HFFc6 (cell line): ENCODE data around the gene PTPRD. TPM values are rescaled to one million over a fixed set of nuclear protein-coding genes. Genes with fewer than 3 reads are reported as not detected.

Experiments used
- DNase-seq: peaks from one replicate; pipeline ENCODE4 v3.0.0-alpha.2; 2018
- H3K27ac Mint-ChIP-seq: 2 replicates; pipeline ENCODE4 v1.8.0; 2020; ENCODE audit warnings: mild to moderate bottlenecking, mixed read lengths
- H3K27me3 Mint-ChIP-seq: 2 replicates; pipeline ENCODE4 v1.8.0; 2021; ENCODE audit warnings: mild to moderate bottlenecking, moderate library complexity, mixed read lengths; ENCODE audit not compliant: insufficient read depth
- H3K36me3 Mint-ChIP-seq: 2 replicates; pipeline ENCODE4 v1.8.0; 2021; ENCODE audit warnings: low read depth, mixed read lengths
- H3K4me1 Mint-ChIP-seq: 2 replicates; pipeline ENCODE4 v1.8.0; 2020; ENCODE audit warnings: low read depth, mixed read lengths
- H3K4me3 Mint-ChIP-seq: 2 replicates; pipeline ENCODE4 v1.8.0; 2020; ENCODE audit warnings: mild to moderate bottlenecking, moderate library complexity, mixed read lengths
- H3K9me3 Mint-ChIP-seq: 2 replicates; pipeline ENCODE4 v1.8.0; 2020; ENCODE audit warnings: mild to moderate bottlenecking, mixed read lengths
- CTCF ChIP-seq: fragments of 200-600 bp; sonication (generic); IDR thresholded peaks from 2 replicates; pipeline ENCODE4 v1.5.0; 2021; ENCODE audit warnings: antibody characterized with exemption, mild to moderate bottlenecking
- total RNA-seq, 6 experiments: library from RNA; stranded (reverse); fragmentation: NEBNext Ultra II Directional; extraction: Animal tissue kit (Norgen Biotek cat#: 25700); gene quantifications; 2 replicates in 1 of 6; 3 replicates in 5 of 6; pipeline ENCODE4 v1.2.3, GENCODE V29; 2021

The PTPRD gene
- total RNA-seq, 6 experiments from 2014 or later = not detected

GRCh38 chr9:9783211-9783610, 829.6 kb downstream of the PTPRD start:
- Mint-ChIP-seq H3K27ac (no peak overlapping the region), H3K27me3 (no peaks in the 10 kb centered on the region), H3K9me3 (peaks cover 8% of the 10 kb centered on the region), H3K4me3 (no peak overlapping the region), H3K36me3 (no peaks in the 10 kb centered on the region), H3K4me1 (no peaks in the 10 kb centered on the region)
- DNase-seq = no peak
- TF ChIP-seq CTCF = no peak

- no peak for DNase-seq
- no peak overlapping the region for H3K27ac Mint-ChIP-seq
- H3K4me3 Mint-ChIP-seq = no peak overlapping the region
- H3K9me3 Mint-ChIP-seq = peaks cover 25% of the 10 kb centered on the region
- no peaks in the 10 kb centered on the region for H3K36me3 Mint-ChIP-seq
- H3K4me1 Mint-ChIP-seq = no peaks in the 10 kb centered on the region
- no peaks in the 10 kb centered on the region; the same call in 1 of the 2 replicates for H3K27me3 Mint-ChIP-seq
- TF ChIP-seq CTCF = no peak
Measured at GRCh38 chr9:9778293-9778692, 834.5 kb downstream of the PTPRD start.

DNA sequence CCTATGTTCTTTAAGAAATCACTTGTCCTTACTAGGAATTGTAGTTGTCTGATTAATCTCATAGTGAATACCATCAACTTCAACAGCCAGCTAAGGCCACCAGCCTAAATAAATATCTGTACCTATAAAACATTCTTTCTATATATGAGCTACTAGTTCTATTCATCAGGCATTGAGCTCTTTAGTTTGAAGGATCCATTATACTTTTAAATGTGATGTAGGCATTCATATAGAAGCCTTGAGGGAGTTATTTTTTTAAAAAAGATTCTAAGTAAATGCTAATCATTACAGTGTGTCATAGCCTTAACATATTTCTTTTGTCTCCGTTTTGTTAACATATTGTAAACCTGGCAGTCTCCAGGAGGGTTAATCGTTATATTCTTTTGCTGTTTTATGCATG, 838.3 kb downstream of the PTPRD start:
- Mint-ChIP-seq H3K4me1 (no peaks in the 10 kb centered on the region), H3K4me3 (no peak overlapping the region), H3K27me3 (no peaks in the 10 kb centered on the region; the same call in 1 of the 2 replicates), H3K9me3 (peaks cover 27% of the 10 kb centered on the region), H3K36me3 (no peaks in the 10 kb centered on the region), H3K27ac (no peak overlapping the region)
- DNase-seq = no peak
- no peak for TF ChIP-seq CTCF

GRCh38 chr9:9771314-9771713, 841.5 kb downstream of the PTPRD start:
- Mint-ChIP-seq H3K36me3 (no peaks in the 10 kb centered on the region), H3K9me3 (peaks cover 24% of the 10 kb centered on the region), H3K4me3 (no peak overlapping the region), H3K27me3 (no peaks in the 10 kb centered on the region), H3K27ac (no peak overlapping the region), H3K4me1 (no peaks in the 10 kb centered on the region)
- no peak for DNase-seq
- no peak for TF ChIP-seq CTCF

- no peak overlapping the region for H3K27ac Mint-ChIP-seq
- no peak for DNase-seq
- no peak for TF ChIP-seq CTCF
- no peak overlapping the region for H3K4me3 Mint-ChIP-seq
- no peaks in the 10 kb centered on the region for H3K4me1 Mint-ChIP-seq
- H3K27me3 Mint-ChIP-seq = no peaks in the 10 kb centered on the region
- peaks cover 27% of the 10 kb centered on the region for H3K9me3 Mint-ChIP-seq
- H3K36me3 Mint-ChIP-seq = no peaks in the 10 kb centered on the region
Measured at GRCh38 chr9:9764821-9765220, 848.0 kb downstream of the PTPRD start.

DNA sequence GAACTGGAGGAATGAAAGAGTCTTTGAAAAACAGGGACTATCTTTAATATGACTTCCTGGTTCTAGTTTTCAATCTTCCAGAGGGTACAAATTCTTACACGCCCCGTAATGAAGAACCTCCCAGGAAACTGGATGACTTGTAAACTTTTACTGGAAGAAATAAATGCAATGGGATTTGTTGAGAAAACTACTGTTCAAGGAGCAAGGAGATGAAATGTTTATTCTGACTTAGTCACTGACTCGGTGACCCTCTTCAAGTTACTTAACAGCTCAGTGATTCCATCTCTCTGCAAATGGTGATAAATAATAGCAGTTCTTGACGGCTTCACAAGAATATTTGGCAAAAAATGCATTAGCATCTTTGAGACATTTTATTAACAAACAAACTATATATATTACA, 858.6 kb downstream of the PTPRD start:
- DNase-seq = no peak
- no peak for TF ChIP-seq CTCF
- Mint-ChIP-seq H3K9me3 (peaks cover 20% of the 10 kb centered on the region), H3K4me1 (no peaks in the 10 kb centered on the region), H3K36me3 (no peaks in the 10 kb centered on the region), H3K27me3 (no peaks in the 10 kb centered on the region; the same call in 1 of the 2 replicates), H3K4me3 (no peak overlapping the region), H3K27ac (no peak overlapping the region)
